ENCODE results near the gene CXXC5. TPM values are rescaled to one million over a fixed set of nuclear protein-coding genes. Genes with fewer than 3 reads are reported as not detected.

Gene CXXC5
- polyA plus RNA-seq, 2 donors = 21.9 to 27.8 TPM

DNA sequence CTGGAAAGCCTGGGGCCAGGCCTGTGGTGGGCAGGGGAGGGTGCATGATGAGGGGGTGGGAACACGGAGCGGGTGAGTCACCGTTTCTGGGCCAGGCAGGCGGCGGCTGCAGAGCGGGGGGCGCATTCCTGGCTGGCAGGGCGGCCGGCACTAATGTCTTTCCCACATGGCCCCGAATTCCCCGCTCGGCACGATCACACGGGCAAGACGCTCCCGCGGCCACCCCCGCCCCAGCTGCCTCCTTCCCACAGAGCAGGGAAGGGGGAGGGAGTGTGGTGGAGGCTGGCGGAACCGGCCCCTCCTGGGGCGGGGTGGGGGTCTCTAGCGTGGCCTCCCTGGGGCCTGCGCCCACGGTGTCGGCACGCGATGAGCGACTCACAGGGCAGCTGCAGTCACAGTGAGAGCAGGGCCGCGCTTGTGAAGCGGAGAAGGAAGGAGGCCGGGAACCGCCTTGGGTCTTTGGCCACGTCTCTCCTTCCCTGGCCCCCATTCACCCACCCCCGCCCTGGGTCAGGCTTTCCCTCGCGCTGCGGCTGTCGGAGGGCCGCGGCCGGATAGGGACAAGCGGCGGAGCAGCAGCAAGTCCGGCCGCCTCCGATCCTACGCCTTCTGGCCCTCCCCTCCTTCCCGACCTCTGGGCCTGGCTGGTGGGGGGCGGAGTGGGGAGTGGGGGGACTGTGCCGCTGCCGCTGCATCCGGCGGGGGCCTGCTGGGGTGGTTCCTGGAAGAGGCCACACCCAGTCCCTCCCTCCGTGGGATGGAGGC lies 48.9 kb downstream of the CXXC5 start:
- peak overlapping the region; percentile 63 to 85 for H3K27ac ChIP-seq (ENCODE audit: low read depth in 2 of 2, low read length in 1 of 2)
- no peaks in the 10 kb centered on the region for H3K9me3 ChIP-seq (ENCODE audit: control insufficient read depth in 2 of 2, insufficient read depth in 1 of 2, low read depth in 1 of 2, low read length in 1 of 2)
- peaks cover 7 to 9% of the 10 kb centered on the region in 2 donors for H3K4me1 ChIP-seq (ENCODE audit: control insufficient read depth in 2 of 2, insufficient read depth in 2 of 2, low read length in 1 of 2)
- no peaks in the 10 kb centered on the region for H3K27me3 ChIP-seq (ENCODE audit: control insufficient read depth in 1 of 2, insufficient read depth in 2 of 2, low read length in 2 of 2)
- peak overlapping the region; percentile 38 to 39 for H3K4me3 ChIP-seq (ENCODE audit: low read depth in 1 of 2, low read length in 2 of 2)
- no peaks in the 10 kb centered on the region for H3K36me3 ChIP-seq (ENCODE audit: control insufficient read depth in 2 of 2, insufficient read depth in 2 of 2, low read length in 1 of 2)
- 2 to 3% methylated on average over 35 to 55 of the region's 55 CpGs for WGBS, 2 donors

DNA sequence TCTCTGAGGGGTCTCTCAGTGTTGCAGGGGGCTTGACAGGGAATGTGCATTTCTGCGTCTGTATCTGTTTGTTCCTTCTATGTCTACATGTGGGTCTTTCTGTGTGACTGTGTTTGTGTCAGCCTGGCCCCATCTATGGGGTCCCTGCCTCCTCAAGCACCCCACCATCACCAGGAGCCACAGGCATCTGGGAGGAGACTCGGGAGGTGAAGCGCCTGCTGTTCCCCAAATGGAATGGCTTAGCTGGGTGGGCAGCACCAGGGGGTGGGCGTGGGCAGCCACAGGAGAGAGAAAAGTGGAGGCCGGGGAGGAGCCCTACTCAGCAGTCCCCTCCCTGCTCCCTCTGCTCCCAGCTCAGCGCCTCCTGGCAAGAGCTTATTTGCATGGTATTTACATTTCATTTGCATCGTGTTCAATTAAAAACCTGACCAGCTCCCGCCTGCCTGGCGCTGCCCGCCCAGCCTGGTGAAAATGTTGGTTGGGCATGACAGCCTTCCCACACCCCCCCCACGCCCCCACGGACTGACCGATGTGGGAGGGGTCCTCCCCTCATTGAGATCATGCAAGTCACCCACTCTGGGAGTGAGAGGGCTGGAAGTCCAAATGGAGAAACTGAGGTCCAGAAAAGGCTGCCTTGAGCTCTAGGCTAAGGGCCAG lies 50.5 kb downstream of the CXXC5 start:
- peaks cover 7 to 9% of the 10 kb centered on the region in 2 donors for H3K4me1 ChIP-seq (ENCODE audit: control insufficient read depth in 2 of 2, insufficient read depth in 2 of 2, low read length in 1 of 2)
- H3K27me3 ChIP-seq (ENCODE audit: control insufficient read depth in 1 of 2, insufficient read depth in 2 of 2, low read length in 2 of 2) = no peaks in the 10 kb centered on the region
- H3K36me3 ChIP-seq (ENCODE audit: control insufficient read depth in 2 of 2, insufficient read depth in 2 of 2, low read length in 1 of 2) = no peaks in the 10 kb centered on the region
- H3K27ac ChIP-seq (ENCODE audit: low read depth in 2 of 2, low read length in 1 of 2) = peak overlapping the region; percentile 8 to 62
- H3K4me3 ChIP-seq (ENCODE audit: low read depth in 1 of 2, low read length in 2 of 2) = no peak overlapping the region
- WGBS, 2 donors = 36 to 39% methylated on average over 13 of the region's 13 CpGs
- no peaks in the 10 kb centered on the region for H3K9me3 ChIP-seq (ENCODE audit: control insufficient read depth in 2 of 2, insufficient read depth in 1 of 2, low read depth in 1 of 2, low read length in 1 of 2)

DNA sequence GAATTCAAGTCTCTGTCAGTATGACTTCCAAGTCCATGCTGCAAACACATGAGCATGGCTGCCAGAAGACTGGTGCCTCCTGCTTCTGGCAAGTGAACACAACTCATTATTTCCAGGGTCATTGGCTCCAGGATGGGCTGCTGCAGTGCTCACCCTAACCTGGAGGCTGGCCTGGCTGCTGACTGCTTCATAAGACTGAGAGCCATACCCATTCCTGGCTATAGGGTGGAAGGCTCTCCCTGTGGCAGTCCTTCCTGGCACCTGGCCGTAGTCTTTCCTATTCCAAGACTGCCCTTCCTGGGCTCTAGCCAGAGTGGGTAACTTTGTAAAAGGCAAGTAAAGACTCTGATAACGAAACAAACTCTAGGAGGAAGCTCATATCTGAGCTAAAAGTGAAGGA lies 51.2 kb downstream of the CXXC5 start:
- 79 to 89% methylated on average over 2 of the region's 2 CpGs for WGBS, 2 donors
- Histone ChIP-seq H3K4me3 (ENCODE audit: low read depth in 1 of 2, low read length in 2 of 2) (no peak overlapping the region), H3K36me3 (ENCODE audit: control insufficient read depth in 2 of 2, insufficient read depth in 2 of 2, low read length in 1 of 2) (no peaks in the 10 kb centered on the region), H3K27ac (ENCODE audit: low read depth in 2 of 2, low read length in 1 of 2) (peak overlapping the region in 1 of 2 donors; percentile 17), H3K9me3 (ENCODE audit: control insufficient read depth in 2 of 2, insufficient read depth in 1 of 2, low read depth in 1 of 2, low read length in 1 of 2) (no peaks in the 10 kb centered on the region), H3K27me3 (ENCODE audit: control insufficient read depth in 1 of 2, insufficient read depth in 2 of 2, low read length in 2 of 2) (no peaks in the 10 kb centered on the region), H3K4me1 (ENCODE audit: control insufficient read depth in 2 of 2, insufficient read depth in 2 of 2, low read length in 1 of 2) (peaks cover 7 to 9% of the 10 kb centered on the region in 2 donors)

DNA sequence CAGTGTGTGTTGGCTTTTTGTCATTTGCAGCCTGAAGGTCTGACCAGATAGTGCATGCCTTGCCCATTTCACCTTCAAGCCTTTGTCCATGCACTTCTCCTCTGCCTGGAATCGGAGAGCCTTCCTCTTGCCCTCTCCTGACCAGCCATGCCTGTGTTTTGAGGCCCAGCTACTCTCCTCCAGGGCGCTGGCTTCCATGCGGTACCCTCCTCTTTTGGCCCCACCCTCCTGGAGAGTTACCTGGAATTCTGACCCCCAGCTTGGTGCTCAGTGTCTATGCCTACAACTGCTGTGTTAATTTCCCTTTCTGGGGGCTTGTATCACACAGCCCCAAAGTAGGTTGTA lies 52.5 kb downstream of the CXXC5 start:
- Histone ChIP-seq H3K27ac (ENCODE audit: low read depth in 2 of 2, low read length in 1 of 2) (no peak overlapping the region), H3K9me3 (ENCODE audit: control insufficient read depth in 2 of 2, insufficient read depth in 1 of 2, low read depth in 1 of 2, low read length in 1 of 2) (no peaks in the 10 kb centered on the region), H3K4me3 (ENCODE audit: low read depth in 1 of 2, low read length in 2 of 2) (no peak overlapping the region), H3K27me3 (ENCODE audit: control insufficient read depth in 1 of 2, insufficient read depth in 2 of 2, low read length in 2 of 2) (no peaks in the 10 kb centered on the region), H3K36me3 (ENCODE audit: control insufficient read depth in 2 of 2, insufficient read depth in 2 of 2, low read length in 1 of 2) (no peaks in the 10 kb centered on the region), H3K4me1 (ENCODE audit: control insufficient read depth in 2 of 2, insufficient read depth in 2 of 2, low read length in 1 of 2) (peaks cover 7 to 9% of the 10 kb centered on the region in 2 donors)
- WGBS, 2 donors = 78 to 88% methylated on average over 3 of the region's 3 CpGs

DNA sequence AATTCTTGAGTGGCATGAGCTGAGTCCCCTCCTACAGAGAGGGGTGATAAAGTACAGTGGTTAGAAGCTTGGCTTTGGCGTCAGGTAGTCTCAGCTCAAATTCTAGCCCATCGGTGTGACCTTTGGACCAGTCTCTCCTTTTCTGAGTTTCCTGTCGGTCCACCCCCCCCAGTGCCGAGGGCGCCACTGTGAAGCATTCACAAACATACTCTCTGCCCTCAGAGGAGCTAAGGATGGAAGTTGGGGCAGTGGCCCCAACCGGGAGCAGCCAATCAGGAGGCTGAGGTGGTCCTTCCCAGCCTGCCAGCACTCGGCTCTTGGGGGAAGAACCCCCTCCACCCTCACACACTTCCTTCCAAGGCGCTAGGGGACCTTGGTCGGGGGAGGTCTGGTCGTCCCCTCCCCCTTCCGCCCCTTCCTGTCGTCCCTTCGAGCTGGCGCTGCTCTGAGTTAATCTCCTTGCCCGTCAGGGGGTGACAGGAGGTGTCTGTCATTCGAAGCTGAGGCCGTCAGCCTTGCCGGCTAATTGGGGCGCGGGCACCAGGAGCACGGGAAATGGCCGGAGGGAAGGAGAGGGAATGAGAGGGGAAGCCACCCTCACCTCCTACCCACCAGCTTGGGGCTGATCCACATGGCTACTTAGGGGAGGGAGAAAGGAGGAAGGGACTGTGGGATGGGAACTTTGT lies 53.0 kb downstream of the CXXC5 start:
- Histone ChIP-seq H3K4me1 (ENCODE audit: control insufficient read depth in 2 of 2, insufficient read depth in 2 of 2, low read length in 1 of 2) (peaks cover 7 to 9% of the 10 kb centered on the region in 2 donors), H3K9me3 (ENCODE audit: control insufficient read depth in 2 of 2, insufficient read depth in 1 of 2, low read depth in 1 of 2, low read length in 1 of 2) (no peaks in the 10 kb centered on the region), H3K36me3 (ENCODE audit: control insufficient read depth in 2 of 2, insufficient read depth in 2 of 2, low read length in 1 of 2) (no peaks in the 10 kb centered on the region), H3K27ac (ENCODE audit: low read depth in 2 of 2, low read length in 1 of 2) (no peak overlapping the region), H3K4me3 (ENCODE audit: low read depth in 1 of 2, low read length in 2 of 2) (no peak overlapping the region), H3K27me3 (ENCODE audit: control insufficient read depth in 1 of 2, insufficient read depth in 2 of 2, low read length in 2 of 2) (no peaks in the 10 kb centered on the region)
- 39 to 47% methylated on average over 22 of the region's 22 CpGs for WGBS, 2 donors

DNA sequence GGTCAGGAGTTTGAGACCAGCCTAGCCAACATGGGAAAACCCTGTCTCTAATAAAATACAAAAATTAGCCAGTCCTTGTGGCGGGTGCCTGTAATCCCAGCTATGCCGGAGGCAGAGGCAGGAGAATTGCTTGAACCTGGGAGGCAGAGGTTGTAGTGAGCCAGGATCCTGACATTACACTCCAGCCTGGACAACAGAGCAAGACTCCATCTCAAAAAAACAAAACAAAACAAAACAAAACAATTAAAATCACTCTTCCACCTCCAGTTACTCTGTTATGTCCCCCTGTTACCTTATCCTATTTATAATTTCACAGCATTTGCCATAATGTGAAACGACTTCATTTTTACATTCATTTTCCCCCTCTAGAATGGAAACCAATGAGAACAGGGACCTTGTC lies 54.4 kb downstream of the CXXC5 start:
- Histone ChIP-seq H3K36me3 (ENCODE audit: control insufficient read depth in 2 of 2, insufficient read depth in 2 of 2, low read length in 1 of 2) (no peaks in the 10 kb centered on the region), H3K27ac (ENCODE audit: low read depth in 2 of 2, low read length in 1 of 2) (no peak overlapping the region), H3K9me3 (ENCODE audit: control insufficient read depth in 2 of 2, insufficient read depth in 1 of 2, low read depth in 1 of 2, low read length in 1 of 2) (no peaks in the 10 kb centered on the region), H3K4me3 (ENCODE audit: low read depth in 1 of 2, low read length in 2 of 2) (no peak overlapping the region), H3K4me1 (ENCODE audit: control insufficient read depth in 2 of 2, insufficient read depth in 2 of 2, low read length in 1 of 2) (peaks cover 3 to 4% of the 10 kb centered on the region in 2 donors), H3K27me3 (ENCODE audit: control insufficient read depth in 1 of 2, insufficient read depth in 2 of 2, low read length in 2 of 2) (no peaks in the 10 kb centered on the region)
- 81 to 83% methylated on average over 3 of the region's 3 CpGs for WGBS, 2 donors

DNA sequence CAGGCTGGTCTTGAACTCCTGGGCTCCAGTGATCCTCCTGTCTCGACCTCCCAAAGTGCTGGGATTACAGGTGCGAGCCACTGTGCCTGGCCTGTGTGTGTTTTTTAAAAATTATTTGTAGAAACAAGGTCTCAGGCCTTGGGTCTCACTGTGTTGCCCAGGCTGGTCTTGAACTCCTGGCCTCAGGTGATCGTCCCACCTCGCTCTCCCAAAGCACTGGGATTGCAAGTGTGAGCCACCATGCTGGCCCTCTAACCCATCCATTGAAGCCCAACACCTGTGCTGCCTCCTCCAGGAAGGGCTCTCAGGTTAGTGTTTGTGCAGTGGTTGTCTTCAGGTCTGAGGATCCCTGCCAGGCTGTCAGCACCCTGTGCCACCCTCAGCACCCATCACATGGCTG lies 56.6 kb downstream of the CXXC5 start:
- H3K9me3 ChIP-seq (ENCODE audit: control insufficient read depth in 2 of 2, insufficient read depth in 1 of 2, low read depth in 1 of 2, low read length in 1 of 2) = no peaks in the 10 kb centered on the region
- 88 to 96% methylated on average over 4 of the region's 4 CpGs for WGBS, 2 donors
- H3K27me3 ChIP-seq (ENCODE audit: control insufficient read depth in 1 of 2, insufficient read depth in 2 of 2, low read length in 2 of 2) = no peaks in the 10 kb centered on the region
- no peaks in the 10 kb centered on the region for H3K4me1 ChIP-seq (ENCODE audit: control insufficient read depth in 2 of 2, insufficient read depth in 2 of 2, low read length in 1 of 2)
- H3K4me3 ChIP-seq (ENCODE audit: low read depth in 1 of 2, low read length in 2 of 2) = no peak overlapping the region
- no peaks in the 10 kb centered on the region for H3K36me3 ChIP-seq (ENCODE audit: control insufficient read depth in 2 of 2, insufficient read depth in 2 of 2, low read length in 1 of 2)
- no peak overlapping the region for H3K27ac ChIP-seq (ENCODE audit: low read depth in 2 of 2, low read length in 1 of 2)

DNA sequence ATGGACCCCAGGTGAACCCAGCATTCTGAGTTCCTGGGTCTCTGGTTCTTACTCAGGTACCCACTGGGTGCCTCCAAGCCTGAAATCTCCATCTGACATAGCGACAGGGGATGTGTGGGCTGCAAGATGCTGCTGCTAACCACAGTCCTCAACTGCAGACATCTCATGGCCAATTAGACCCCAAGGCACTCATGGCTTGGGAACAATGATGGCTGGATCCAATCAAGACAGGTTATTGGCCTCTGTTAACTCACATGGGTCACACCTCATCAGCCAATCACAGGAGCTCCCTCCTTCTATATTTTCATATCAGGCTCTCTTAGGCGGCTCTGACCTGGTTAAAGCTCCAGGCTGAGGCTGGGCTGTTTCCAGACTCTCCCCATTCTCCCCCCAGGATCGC lies 57.0 kb downstream of the CXXC5 start:
- Histone ChIP-seq H3K27me3 (ENCODE audit: control insufficient read depth in 1 of 2, insufficient read depth in 2 of 2, low read length in 2 of 2) (no peaks in the 10 kb centered on the region), H3K27ac (ENCODE audit: low read depth in 2 of 2, low read length in 1 of 2) (no peak overlapping the region), H3K4me1 (ENCODE audit: control insufficient read depth in 2 of 2, insufficient read depth in 2 of 2, low read length in 1 of 2) (no peaks in the 10 kb centered on the region), H3K36me3 (ENCODE audit: control insufficient read depth in 2 of 2, insufficient read depth in 2 of 2, low read length in 1 of 2) (no peaks in the 10 kb centered on the region), H3K4me3 (ENCODE audit: low read depth in 1 of 2, low read length in 2 of 2) (no peak overlapping the region), H3K9me3 (ENCODE audit: control insufficient read depth in 2 of 2, insufficient read depth in 1 of 2, low read depth in 1 of 2, low read length in 1 of 2) (no peaks in the 10 kb centered on the region)
- WGBS, 2 donors = 75 to 80% methylated on average over 3 of the region's 3 CpGs

DNA sequence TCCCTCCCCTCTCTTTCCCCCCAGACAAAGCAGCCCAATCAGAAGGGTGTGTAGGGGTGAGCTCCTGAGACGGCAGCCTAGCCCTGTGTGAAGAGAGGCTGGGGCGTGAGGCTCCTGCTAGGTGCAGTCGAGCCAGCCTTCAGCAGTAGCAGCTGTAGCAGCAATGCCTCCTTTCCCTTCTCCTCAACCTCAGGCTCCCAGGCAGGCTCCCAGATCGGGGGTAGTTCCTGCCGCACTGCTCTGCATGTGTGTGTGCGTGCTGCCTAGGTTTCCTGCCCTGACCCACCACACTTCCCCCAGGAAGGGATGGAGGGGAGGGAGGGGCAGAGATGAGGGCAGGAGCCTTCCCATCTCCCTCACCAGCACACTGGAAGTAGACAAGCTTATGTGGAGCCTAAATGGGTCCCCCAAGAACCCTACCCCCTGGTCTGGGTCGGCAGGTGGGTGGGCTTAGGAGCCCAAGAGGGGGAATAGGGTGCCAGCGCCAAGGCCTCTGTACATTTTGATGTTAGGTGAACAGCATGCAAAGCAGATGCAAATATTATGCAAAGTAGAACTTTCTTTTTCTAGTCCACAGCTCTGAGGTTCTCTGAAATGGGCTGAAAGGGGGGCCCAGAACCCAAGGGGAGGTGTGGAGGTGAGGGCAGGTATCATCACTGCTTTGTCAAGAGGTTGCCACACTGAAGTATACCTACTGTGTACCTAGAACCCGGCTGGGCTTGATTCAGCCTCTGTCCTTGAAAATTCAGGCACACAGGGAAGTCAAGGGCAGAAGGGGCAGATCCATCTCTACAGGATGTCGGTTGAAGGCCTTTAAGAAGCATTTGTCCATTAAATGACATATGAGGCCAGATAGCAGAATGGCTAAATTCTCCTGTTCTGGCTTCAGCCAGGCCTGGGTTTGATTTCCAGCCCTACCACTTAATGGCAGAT lies 57.8 kb downstream of the CXXC5 start:
- Histone ChIP-seq H3K27me3 (ENCODE audit: control insufficient read depth in 1 of 2, insufficient read depth in 2 of 2, low read length in 2 of 2) (peaks cover 0 to 3% of the 10 kb centered on the region in 2 donors), H3K4me3 (ENCODE audit: low read depth in 1 of 2, low read length in 2 of 2) (no peak overlapping the region), H3K4me1 (ENCODE audit: control insufficient read depth in 2 of 2, insufficient read depth in 2 of 2, low read length in 1 of 2) (peaks cover 3 to 6% of the 10 kb centered on the region in 2 donors), H3K27ac (ENCODE audit: low read depth in 2 of 2, low read length in 1 of 2) (no peak overlapping the region), H3K9me3 (ENCODE audit: control insufficient read depth in 2 of 2, insufficient read depth in 1 of 2, low read depth in 1 of 2, low read length in 1 of 2) (peaks cover 0 to 3% of the 10 kb centered on the region in 2 donors), H3K36me3 (ENCODE audit: control insufficient read depth in 2 of 2, insufficient read depth in 2 of 2, low read length in 1 of 2) (no peaks in the 10 kb centered on the region)
- WGBS, 2 donors = 73% methylated on average over 10 of the region's 10 CpGs
